Omental fat pad (tissue), 4 donors: ENCODE measurements around the gene MTX1. TPM values are rescaled to one million over a fixed set of nuclear protein-coding genes. Genes with fewer than 3 reads are reported as not detected.

ENCODE experiments used
- ATAC-seq: fragments of 150-250 bp; one replicate; pipeline ENCODE4 v1.9.1; 2016; ENCODE audit warnings: mild to moderate bottlenecking, moderate library complexity; ENCODE audit not compliant: low FRiP score
- DNase-seq: peaks from one replicate; pipeline ENCODE4 v3.0.0-alpha.2; 2019; ENCODE audit warnings: low spot score
- total RNA-seq, 4 donors: library from RNA; depleted of rRNA; stranded (reverse); fragments of >200 nt; gene quantifications; one replicate each; pipeline ENCODE4 v1.1.0, GENCODE V29; 2016
- TF ChIP-seq, protein P1 (sequence below), 3 donors: fragments of 450-650 bp; IDR thresholded peaks; one replicate each; pipeline ENCODE4 v1.5.1; 2016 to 2017; ENCODE audit warnings: antibody characterized with exemption in 3 of 3, mild to moderate bottlenecking in 3 of 3, moderate library complexity in 2 of 3

Gene MTX1
- total RNA-seq, 4 donors from 2014 or later: 38.3 to 52.0 (median 40.8) TPM

GRCh38 chr1:155250633-155251449, 42.3 kb downstream of the MTX1 start:
- ATAC-seq (peak; percentile 78), DNase-seq (peak; percentile 79)
- TF ChIP-seq, protein P1, sequence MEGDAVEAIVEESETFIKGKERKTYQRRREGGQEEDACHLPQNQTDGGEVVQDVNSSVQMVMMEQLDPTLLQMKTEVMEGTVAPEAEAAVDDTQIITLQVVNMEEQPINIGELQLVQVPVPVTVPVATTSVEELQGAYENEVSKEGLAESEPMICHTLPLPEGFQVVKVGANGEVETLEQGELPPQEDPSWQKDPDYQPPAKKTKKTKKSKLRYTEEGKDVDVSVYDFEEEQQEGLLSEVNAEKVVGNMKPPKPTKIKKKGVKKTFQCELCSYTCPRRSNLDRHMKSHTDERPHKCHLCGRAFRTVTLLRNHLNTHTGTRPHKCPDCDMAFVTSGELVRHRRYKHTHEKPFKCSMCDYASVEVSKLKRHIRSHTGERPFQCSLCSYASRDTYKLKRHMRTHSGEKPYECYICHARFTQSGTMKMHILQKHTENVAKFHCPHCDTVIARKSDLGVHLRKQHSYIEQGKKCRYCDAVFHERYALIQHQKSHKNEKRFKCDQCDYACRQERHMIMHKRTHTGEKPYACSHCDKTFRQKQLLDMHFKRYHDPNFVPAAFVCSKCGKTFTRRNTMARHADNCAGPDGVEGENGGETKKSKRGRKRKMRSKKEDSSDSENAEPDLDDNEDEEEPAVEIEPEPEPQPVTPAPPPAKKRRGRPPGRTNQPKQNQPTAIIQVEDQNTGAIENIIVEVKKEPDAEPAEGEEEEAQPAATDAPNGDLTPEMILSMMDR (IDR thresholded peaks at IDR 0.05): peak in 2 of 3 donors; percentile 92 to 98

- TF ChIP-seq, protein P1 (IDR thresholded peaks at IDR 0.05): no peak
- ATAC-seq: no peak
- no peak for DNase-seq
Observed at GRCh38 chr1:155251566-155251965, 43.1 kb downstream of the MTX1 start.

DNA sequence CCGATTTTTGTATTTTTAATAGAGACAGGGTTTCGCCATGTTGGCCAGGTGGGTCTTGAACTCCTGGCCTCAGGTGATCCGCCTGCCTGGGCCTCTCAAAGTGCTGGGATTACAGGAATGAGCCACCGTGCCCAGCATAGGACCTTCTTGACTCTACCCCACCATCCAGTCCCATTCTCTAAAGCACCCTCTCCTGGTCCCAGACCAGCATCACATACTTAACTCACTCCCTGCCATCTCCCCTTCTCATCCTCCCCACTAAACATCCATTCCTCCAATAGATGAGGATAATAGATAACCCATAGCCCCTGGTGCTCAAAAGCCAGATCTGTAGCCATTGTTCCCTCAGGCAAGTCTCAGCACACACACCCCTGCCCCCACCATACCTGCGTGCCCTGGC, 44.7 kb downstream of the MTX1 start:
- ATAC-seq: no peak
- TF ChIP-seq, protein P1 (IDR thresholded peaks at IDR 0.05): no peak
- DNase-seq: no peak

GRCh38 chr1:155253797-155254196, 45.3 kb downstream of the MTX1 start:
- TF ChIP-seq, protein P1 (IDR thresholded peaks at IDR 0.05): no peak
- DNase-seq (no peak), ATAC-seq (no peak)

DNA sequence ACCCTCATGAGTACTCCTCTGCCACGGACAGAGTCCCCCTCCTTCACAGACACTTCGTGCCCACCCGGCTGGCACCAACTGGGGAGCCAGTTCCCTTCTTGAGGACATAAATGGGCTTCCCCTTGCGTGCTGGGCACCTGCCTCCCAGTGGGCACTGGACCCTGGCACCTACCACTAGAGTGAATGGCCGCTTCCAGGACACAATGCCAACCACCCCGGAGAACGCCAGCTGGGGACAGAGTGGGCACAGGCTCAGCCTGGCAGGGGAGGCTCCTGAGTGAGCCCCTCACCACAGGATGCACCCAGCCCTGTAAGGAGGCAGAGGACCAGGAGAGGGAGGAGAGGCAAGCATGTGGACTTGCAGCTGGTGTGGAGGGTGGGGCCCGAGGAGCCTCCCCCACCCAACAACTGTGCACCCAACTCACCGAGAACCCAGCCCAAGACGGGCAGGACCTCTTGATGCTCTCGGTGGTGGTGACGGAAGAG, 45.8 kb downstream of the MTX1 start:
- ATAC-seq (no peak), DNase-seq (no peak)
- TF ChIP-seq, protein P1 (IDR thresholded peaks at IDR 0.05): no peak

- no peak for DNase-seq
- TF ChIP-seq, protein P1 (IDR thresholded peaks at IDR 0.05): no peak
- ATAC-seq: peak; percentile 15
Observed at GRCh38 chr1:155254714-155255242, 46.3 kb downstream of the MTX1 start.
